Measurements from ENCODE around the gene KLK10.
"Not testable (repeated sequence)": the region's sequence is repeated elsewhere in the genome, so short reads cannot be mapped to it uniquely, and the experiment has no call there.

Gene KLK10

GRCh38 chr19:51002542-51003311, 16.8 kb downstream of the KLK10 start:
- DNase-seq (ENCODE audit: low read depth in 2 of 2, low spot score in 1 of 2), result no peak

DNA sequence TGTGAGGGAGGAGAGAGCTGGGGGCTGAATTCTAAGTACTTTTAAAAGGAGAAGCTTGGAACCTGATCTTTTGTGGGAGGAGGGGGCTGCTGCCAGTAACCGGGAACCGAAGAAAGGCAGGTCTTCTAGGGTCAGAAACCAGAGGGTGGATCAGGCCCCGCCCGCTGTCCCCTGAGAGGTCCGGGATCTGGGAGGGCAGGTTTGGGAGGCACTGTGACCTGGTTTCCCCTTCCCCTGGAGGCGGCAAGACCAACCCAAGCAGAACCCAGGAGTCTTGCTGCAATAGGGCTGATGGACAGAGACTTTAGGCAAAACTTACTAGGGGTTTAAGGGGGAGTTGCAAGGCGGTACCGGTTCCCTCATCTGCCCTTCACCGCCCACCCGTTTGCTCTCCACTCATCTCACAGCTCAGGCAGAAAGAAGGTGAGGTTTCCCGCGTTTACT, 17.4 kb downstream of the KLK10 start:
- DNase-seq (ENCODE audit: low read depth in 2 of 2, low spot score in 1 of 2), result no peak

GRCh38 chr19:51001515-51001914, 18.0 kb downstream of the KLK10 start, which contains the start of gene KLK8:
KLK8 (minus strand) TSS chr19:51001604; CDS start chr19:51001167, 437 bp downstream.
- DNase-seq (ENCODE audit: low read depth in 2 of 2, low spot score in 1 of 2), result no peak

GRCh38 chr19:51000981-51001380, 18.5 kb downstream of the KLK10 start:
- DNase-seq (ENCODE audit: low read depth in 2 of 2, low spot score in 1 of 2), result no peak

DNA sequence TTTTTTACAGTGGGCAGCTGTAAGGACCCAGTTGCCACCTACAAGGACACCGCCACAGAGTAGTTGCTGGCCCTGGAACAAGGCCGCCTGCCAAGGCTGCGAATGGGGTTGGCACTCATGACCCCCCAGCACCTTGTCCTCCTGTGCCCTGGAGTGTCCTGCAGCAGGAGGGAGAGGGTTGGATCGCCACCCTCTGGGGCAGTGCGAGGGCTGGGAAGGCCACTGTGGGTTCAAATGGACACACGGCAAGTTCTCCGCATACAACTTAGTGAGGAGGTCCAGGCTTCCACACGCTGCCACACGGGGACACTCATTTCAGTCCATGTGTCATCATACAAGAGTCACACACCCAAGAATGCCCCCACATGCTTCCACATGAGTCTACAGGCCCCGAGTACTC, 19.1 kb downstream of the KLK10 start:
- no peak for DNase-seq (ENCODE audit: low read depth in 2 of 2, low spot score in 1 of 2)

DNA sequence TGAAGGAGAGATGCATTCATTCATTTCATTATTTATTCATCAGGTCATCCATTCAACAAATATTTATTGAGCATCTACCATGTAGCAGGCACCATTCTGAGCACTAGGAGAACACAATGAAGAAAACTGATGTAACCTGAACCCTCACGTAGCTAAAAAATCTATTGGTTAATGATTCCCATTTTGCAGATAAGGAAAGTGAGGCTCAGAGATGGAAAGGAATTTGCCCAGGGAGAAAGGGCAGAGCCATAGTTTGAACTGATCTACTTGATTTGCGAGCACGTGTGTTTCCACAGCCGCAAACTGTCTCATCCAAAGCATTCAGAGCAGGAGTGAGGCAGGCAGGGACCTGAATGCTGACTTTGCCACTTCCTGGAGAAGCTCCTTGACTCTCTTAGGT, 20.8 kb downstream of the KLK10 start:
- no peak for DNase-seq (ENCODE audit: low read depth in 2 of 2, low spot score in 1 of 2)

GRCh38 chr19:50998061-50998460, 21.4 kb downstream of the KLK10 start:
- DNase-seq (ENCODE audit: low read depth in 2 of 2, low spot score in 1 of 2), result no peak

DNA sequence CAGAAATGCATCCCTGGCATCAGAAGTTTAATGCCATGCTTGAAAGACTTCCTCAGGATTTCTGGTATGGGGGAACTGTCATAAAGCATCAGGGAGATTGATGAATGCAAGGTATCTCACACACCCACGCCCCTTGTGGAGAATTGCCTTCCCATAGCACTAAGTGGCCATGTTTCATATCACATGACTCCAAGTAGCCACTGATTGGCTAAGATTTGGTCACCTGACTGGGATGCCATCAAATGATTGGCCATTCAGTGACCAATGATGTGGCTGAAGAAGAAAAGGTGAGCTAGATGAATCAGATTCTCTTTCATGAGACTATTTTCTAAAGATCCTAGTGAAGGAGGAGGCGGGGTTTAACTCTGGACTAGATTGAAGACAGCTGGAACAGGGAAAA, 25.4 kb downstream of the KLK10 start:
- DNase-seq (ENCODE audit: low read depth in 2 of 2, low spot score in 1 of 2), result no peak

DNA sequence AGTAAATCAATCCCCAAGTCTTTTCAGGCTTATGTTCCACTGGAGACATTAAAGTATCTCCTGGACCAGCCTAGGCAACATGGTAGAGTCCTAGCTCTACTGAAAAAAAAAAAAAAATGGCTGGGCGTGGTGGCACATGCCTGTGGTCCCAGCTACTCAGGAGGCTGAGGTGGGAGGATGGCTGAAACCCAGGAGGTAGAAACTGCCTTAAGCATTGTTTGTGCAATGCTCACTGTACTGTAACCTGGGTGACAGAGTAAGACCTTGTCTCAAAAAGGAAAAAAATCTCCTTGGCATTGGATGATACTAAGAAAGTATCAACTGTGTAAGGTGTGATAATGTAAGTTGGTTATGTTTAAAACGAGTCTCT, 26.9 kb downstream of the KLK10 start:
- no peak for DNase-seq (ENCODE audit: low read depth in 2 of 2, low spot score in 1 of 2)

- not testable (repeated sequence) for DNase-seq (ENCODE audit: low read depth in 2 of 2, low spot score in 1 of 2)
These were observed 35.1 kb downstream of the KLK10 start for GRCh38 chr19:50984416-50984815.

DNA sequence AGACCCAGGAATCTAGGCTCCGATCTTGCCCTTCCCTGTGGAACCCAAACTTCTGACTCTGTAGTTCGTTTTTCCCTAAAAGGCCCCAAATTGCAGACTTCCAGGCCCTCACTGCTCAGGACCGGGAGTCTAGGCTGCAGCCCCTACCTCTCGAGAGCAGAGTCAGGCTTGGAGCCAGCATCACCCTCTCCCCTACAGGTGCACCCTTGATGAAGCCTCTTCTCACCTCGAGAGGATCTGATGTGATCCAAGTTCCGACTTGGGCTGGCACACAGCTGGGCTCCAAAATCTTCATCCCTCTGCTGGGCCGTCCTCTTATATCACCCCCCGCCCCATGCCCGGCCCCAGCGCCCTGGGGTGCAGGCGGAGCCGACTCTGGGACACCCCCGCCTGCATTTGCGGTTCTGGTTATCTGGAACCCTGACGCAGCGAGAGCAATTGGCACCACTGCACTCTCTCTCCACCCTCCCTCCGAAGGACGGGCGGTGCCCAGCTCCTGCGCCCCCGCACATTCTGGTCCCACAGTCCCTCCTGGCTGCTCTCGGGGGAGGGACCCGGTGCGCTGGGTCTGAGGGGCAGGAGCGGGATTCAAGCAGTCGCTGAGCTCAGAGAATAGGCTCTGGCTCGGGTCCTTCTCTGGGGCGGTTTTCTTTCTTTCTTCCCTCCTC, 35.8 kb downstream of the KLK10 start, which contains the start of gene KLK7:
TSS of gene KLK7 (minus strand) at position 293 of the 668 bp plus-strand sequence. CDS start 1,518 bp downstream, outside the sequence.
- DNase-seq (ENCODE audit: low read depth in 2 of 2, low spot score in 1 of 2), result no peak

DNA sequence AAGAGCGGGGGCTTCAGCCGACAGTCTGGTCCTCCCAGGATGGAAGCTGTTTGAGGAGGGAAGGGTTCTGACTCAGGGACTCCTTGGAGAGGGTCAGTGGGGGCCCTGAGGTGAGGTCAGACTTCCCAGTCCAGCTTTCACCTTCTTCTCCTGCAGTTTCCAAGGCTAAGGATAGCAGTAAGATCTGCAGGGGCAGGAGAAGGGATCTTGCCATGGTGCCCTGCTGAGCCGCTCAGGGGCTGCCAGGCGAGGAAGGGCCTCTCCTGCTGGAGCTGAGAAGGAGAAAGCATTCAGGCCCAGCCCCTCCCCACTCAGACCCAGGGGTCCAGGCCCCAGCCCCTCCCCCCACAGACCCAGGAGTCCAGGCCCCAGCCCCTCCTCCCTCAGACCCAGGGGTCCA, 37.3 kb downstream of the KLK10 start:
- DNase-seq (ENCODE audit: low read depth in 2 of 2, low spot score in 1 of 2), result no peak

- DNase-seq (ENCODE audit: low read depth in 2 of 2, low spot score in 1 of 2), result no peak
These were observed 37.8 kb downstream of the KLK10 start for GRCh38 chr19:50981587-50982146.

DNA sequence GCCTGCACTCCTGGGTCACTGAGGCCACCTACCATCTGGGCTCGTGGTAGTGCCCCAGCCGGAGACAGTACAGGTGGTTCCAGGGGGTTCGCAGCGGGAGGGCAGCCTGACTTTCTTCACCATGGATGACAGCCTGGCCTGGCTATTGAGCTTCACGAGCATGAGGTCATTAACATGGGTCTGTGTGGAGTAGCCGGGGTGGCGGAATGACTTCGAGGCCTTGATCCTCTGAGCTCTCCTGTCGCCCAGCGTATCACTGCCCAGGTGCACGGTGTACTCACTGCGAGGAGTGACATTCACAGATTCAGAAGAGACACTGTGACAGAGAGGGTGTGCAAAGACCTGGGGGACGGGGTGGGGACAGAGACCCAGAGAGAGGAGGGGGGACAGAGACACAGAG, 39.3 kb downstream of the KLK10 start:
- DNase-seq (ENCODE audit: low read depth in 2 of 2, low spot score in 1 of 2), result no peak

- no peak for DNase-seq (ENCODE audit: low read depth in 2 of 2, low spot score in 1 of 2)
These were observed 39.8 kb downstream of the KLK10 start for GRCh38 chr19:50979758-50980157.

DNA sequence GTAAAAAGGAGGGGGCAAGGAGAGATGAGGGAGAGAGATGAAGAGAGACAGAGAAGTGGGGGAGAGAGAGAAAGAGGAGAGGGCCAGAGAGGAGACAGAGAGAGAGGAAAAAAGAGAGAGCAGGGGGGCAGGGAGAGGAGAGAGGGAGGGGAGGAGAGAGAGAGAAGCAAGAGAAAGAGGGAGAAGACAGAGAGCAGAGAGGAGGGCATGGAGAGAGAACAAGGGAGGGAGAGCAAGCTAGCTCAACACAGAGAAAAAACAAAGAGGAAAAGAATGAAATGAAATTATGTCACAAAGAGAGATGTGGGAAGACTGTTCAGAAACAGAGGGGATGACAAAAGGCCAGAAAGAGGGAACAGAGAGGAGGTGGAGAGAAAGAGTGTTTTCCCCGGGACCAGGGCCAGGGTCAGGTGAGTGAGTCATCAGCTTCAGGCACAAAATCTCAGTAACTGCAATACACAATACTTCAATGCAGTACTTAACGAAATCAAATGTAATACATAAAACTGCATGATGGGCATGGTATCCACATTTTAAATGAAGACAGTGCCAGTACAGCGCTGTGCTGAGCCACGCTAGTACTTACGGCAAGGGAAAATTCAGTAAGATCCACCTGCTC, 40.6 kb downstream of the KLK10 start:
- no peak for DNase-seq (ENCODE audit: low read depth in 2 of 2, low spot score in 1 of 2)

DNA sequence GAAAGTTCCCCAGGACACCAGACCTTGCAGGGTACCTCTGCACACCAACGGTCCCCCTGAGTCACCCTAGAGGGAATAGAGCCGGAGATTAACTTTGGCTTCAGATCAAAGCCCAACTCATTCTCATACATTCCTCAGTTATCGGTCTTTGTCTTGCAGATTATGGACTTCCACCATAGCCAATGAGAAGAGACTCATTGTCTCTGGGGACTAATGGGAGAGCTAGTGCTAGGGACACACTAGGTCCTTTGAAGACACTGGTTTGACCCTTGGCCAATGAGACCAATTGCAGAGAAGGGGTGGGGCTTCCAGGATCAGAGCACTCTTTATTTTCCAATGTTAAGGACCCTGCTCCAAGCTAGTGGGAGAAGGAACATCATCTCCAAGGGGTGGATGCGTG, 41.9 kb downstream of the KLK10 start:
- no peak for DNase-seq (ENCODE audit: low read depth in 2 of 2, low spot score in 1 of 2)

DNA sequence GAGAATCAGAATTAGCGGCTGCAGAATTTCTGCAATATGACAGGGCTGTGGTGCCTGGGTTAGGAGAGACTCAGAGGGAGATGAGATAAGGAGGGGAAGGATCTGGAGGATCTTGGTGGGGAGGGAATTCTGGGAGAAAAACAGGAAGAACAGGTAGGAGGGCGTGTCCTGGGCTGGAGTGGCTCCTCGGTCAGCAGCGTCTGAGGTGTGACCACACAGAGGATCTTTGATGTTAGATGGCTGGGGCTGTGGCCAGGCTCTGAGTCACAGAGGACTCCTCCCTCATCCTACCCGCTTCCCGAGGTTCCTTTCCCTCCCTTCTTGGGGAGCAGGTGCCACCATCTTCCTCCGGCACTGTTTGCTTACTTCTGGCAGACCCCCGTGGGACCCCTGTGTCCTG, 43.7 kb downstream of the KLK10 start:
- DNase-seq (ENCODE audit: low read depth in 2 of 2, low spot score in 1 of 2), result no peak

GRCh38 chr19:50974702-50975556, 44.6 kb downstream of the KLK10 start:
- no peak for DNase-seq (ENCODE audit: low read depth in 2 of 2, low spot score in 1 of 2)

GRCh38 chr19:50972795-50973376, 46.6 kb downstream of the KLK10 start:
- no peak for DNase-seq (ENCODE audit: low read depth in 2 of 2, low spot score in 1 of 2)

Data from stimulated activated CD8-positive, alpha-beta memory T cell treated with anti-CD3 and anti-CD28 coated beads, Interleukin-4, amount 100 ng/mL, for 4 hours (primary cell).